Measurements from ENCODE around the gene TAC4. TPM values are rescaled to one million over a fixed set of nuclear protein-coding genes. Genes with fewer than 3 reads are reported as not detected.

Gene TAC4
- total and polyA plus RNA-seq, 2 of the 13 experiments (the other 11 are each of a cell fraction or from before 2014, with no cell fraction given): not detected

- POLR2A ChIA-PET: interaction anchor here (0.9 kb wide), 1 partner anchor 116 kb away, joined by 3 read pairs; no protein-coding TSS in a partner anchor
- Histone ChIP-seq H3K36me3 (replicated peaks in 1 of 2; ENCODE audit: control insufficient read depth in 1 of 2, insufficient read depth in 2 of 2, low read length in 2 of 2) (no peaks in the 10 kb centered on the region), H3K4me1 (ENCODE audit: insufficient read depth, low read length) (peaks cover 16% of the 10 kb centered on the region), H3K27ac (ENCODE audit: extremely low read length, insufficient read depth, low read length) (no peak overlapping the region), H4K20me1 (ENCODE audit: insufficient read depth, low read length) (no peaks in the 10 kb centered on the region), H2AFZ (ENCODE audit: low read length) (no peak overlapping the region), H3K9me3 (ENCODE audit: low read length) (no peaks in the 10 kb centered on the region), H3K9ac (ENCODE audit: insufficient read depth, low read depth, low read length) (no peak overlapping the region), H3K4me2 (ENCODE audit: low read depth, low read length) (peak overlapping the region; percentile 58), H3K27me3 (ENCODE audit: control insufficient read depth in 1 of 2, insufficient read depth in 2 of 2, low read length in 2 of 2) (peaks cover 2 to 53% of the 10 kb centered on the region in 2 experiments; a peak in 4 of 5 replicates), H3K79me2 (ENCODE audit: insufficient read depth, low read length) (no peaks in the 10 kb centered on the region), H3K4me3 (replicated peaks in 1 of 3; ENCODE audit: insufficient read depth in 1 of 3, low read depth in 2 of 3, low read length in 3 of 3) (peak overlapping the region in 1 of 3 experiments; percentile 20; a peak in 1 of 6 replicates)
- in situ Hi-C loops (cut with HindIII; ENCODE audit: extremely low pct_ligation_motif_present, low pct_unique_long_range_greater_than_20kb) (no loop called here), intact Hi-C loops (cut with micrococcal nuclease; ENCODE audit: unreplicated experiment) (loop anchor here (1.0 kb wide), 2 partner anchors 72 to 116 kb away; no protein-coding TSS in a partner anchor)
- WGBS (ENCODE audit: low lambda C conversion rate): 15% methylated on average over 23 of the region's 41 CpGs
- BruUV-seq (replicated peaks): no TSS peak
- CTCF ChIA-PET (ENCODE audit: low intra/inter-chr PET ratio, low total read pairs): interaction anchor here (0.7 to 3.3 kb wide), 5 partner anchors 19 to 116 kb away, joined by 3 to 49 read pairs (median 4); partner anchors contain the start of gene DLX3
- ATAC-seq: peak; percentile 96
- peak; percentile 57 for DNase-seq (ENCODE audit: low spot score)
- FAIRE-seq: no peak
- no peak for TF ChIP-seq ZSCAN31 (CRISPR knock-in tag; IDR thresholded peaks at IDR 0.05; ENCODE audit: low read depth)
- TF ChIP-seq IKZF1 (IDR thresholded peaks at IDR 0.05): no peak
- no peak for TF ChIP-seq ZNF703 (CRISPR knock-in tag; IDR thresholded peaks at IDR 0.05; ENCODE audit: borderline replicate concordance)
- 0 out of 2 replicates have a peak, but pooled peaks have one; percentile 24 for TF ChIP-seq ZNF280B (CRISPR knock-in tag; IDR thresholded peaks at IDR 0.05; ENCODE audit: borderline replicate concordance)
- no peak for TF ChIP-seq ZNF850 (CRISPR knock-in tag; conservative IDR thresholded peaks at IDR 0.05)
- TF ChIP-seq ARID3A (IDR thresholded peaks at IDR 0.05; ENCODE audit: low read depth, low read length): no peak
- no peak for TF ChIP-seq TRIM24 (CRISPR knock-in tag; IDR thresholded peaks at IDR 0.05)
- no peak for TF ChIP-seq BATF2 (CRISPR knock-in tag; IDR thresholded peaks at IDR 0.05)
- TF ChIP-seq ARNT2 (CRISPR knock-in tag; IDR thresholded peaks at IDR 0.05; ENCODE audit: low read depth): peak; percentile 76
- no peak for TF ChIP-seq ZNF550 (CRISPR knock-in tag; IDR thresholded peaks at IDR 0.05; ENCODE audit: borderline replicate concordance)
- peak; percentile 68; the same call in 1 of the 2 replicates for TF ChIP-seq ZNF234 (CRISPR knock-in tag; conservative IDR thresholded peaks at IDR 0.05)
- peak; percentile 78; the same call in 1 of the 2 replicates for TF ChIP-seq MEIS1 (CRISPR knock-in tag; IDR thresholded peaks at IDR 0.05; ENCODE audit: borderline replicate concordance)
- no peak for TF ChIP-seq ZNF253 (CRISPR knock-in tag; IDR thresholded peaks at IDR 0.05; ENCODE audit: borderline replicate concordance)
- TF ChIP-seq PRPF4 (IDR thresholded peaks at IDR 0.05; ENCODE audit: low read depth, low read length, poor library complexity, severe bottlenecking): no peak
- TF ChIP-seq ZNF501 (CRISPR knock-in tag; IDR thresholded peaks at IDR 0.05): peak; percentile 92
- peak; percentile 32; the same call in 1 of the 2 replicates for TF ChIP-seq ZNF891 (CRISPR knock-in tag; IDR thresholded peaks at IDR 0.05)
- peak; percentile 18; the same call in 1 of the 2 replicates for TF ChIP-seq RXRB (CRISPR knock-in tag; IDR thresholded peaks at IDR 0.05; ENCODE audit: borderline replicate concordance)
- TF ChIP-seq ARHGAP35 (CRISPR knock-in tag; IDR thresholded peaks at IDR 0.05; ENCODE audit: borderline replicate concordance): peak; percentile 41; the same call in 1 of the 2 replicates
- TF ChIP-seq MAX (IDR thresholded peaks at IDR 0.05): peak; percentile 39; the same call in 1 of the 2 replicates
Measured at GRCh38 chr17:49880291-49881053, 32.6 kb upstream of the TAC4 start.

All from HepG2 (cell line).